Panc1 (cell line): Measurements from ENCODE around the gene TPGS2. TPM values are rescaled to one million over a fixed set of nuclear protein-coding genes. Genes with fewer than 3 reads are reported as not detected.

Experiments
- ATAC-seq: fragments of 200-7000 bp; cut with Tn5 transposase; 2 replicates; pipeline ENCODE4 v1.9.1; 2020; ENCODE audit warnings: mild to moderate bottlenecking, moderate library complexity
- BruUV-seq: library from RNA; stranded (reverse); fragments of 400-500 nt; replicated peaks from 2 replicates; lab custom pipeline; 2021; lab: Mats Ljungman, UMichigan
- CTCF ChIA-PET: fragments of 300-600 bp; sonication (Branson Sonifier 250); formaldehyde crosslinking; loops from one replicate; lab custom pipeline; 2022; ENCODE audit warnings: antibody characterized with exemption; lab: Charles Lee
- POLR2A ChIA-PET: fragments of 300-600 bp; sonication (Branson Sonifier 250); formaldehyde crosslinking; loops from one replicate; lab custom pipeline; 2022; ENCODE audit warnings: antibody characterized with exemption; lab: Charles Lee
- DNase-seq: peaks from one replicate; pipeline ENCODE4 v3.0.0-alpha.2; 2010; ENCODE audit warnings: low read depth, low spot score
- H3K27ac ChIP-seq: 2 replicates; pipeline ENCODE4 v1.5.1; 2011; ENCODE audit warnings: mild to moderate bottlenecking, low read length, inconsistent platforms
- H3K27me3 ChIP-seq: fragments of 200-500 bp; sonication (Bioruptor generic); 2 replicates; pipeline ENCODE4 v1.6.0; 2014; ENCODE audit warnings: low read length, inconsistent platforms; ENCODE audit not compliant: control insufficient read depth, insufficient read depth
- H3K36me3 ChIP-seq: fragments of 200-500 bp; sonication (Bioruptor generic); 2 replicates; pipeline ENCODE4 v1.5.1; 2014; ENCODE audit warnings: inconsistent platforms, mild to moderate bottlenecking, low read length, moderate library complexity; ENCODE audit not compliant: control insufficient read depth, insufficient read depth
- H3K4me1 ChIP-seq: 2 replicates; pipeline ENCODE4 v1.5.1; 2011; ENCODE audit warnings: inconsistent platforms, mild to moderate bottlenecking, low read length, moderate library complexity; ENCODE audit not compliant: control insufficient read depth, insufficient read depth
- H3K4me3 ChIP-seq, 2 experiments: 2 replicates each; pipeline ENCODE4 v1.5.1; 2011 to 2012; ENCODE audit warnings: low read depth in 2 of 2, low read length in 2 of 2, mild to moderate bottlenecking in 2 of 2, inconsistent platforms in 1 of 2, moderate library complexity in 1 of 2
- H3K9me3 ChIP-seq: fragments of 200-500 bp; sonication (Bioruptor generic); 2 replicates; pipeline ENCODE4 v1.5.1; 2014; ENCODE audit warnings: low read depth, mild to moderate bottlenecking, inconsistent platforms, low read length, moderate library complexity; ENCODE audit not compliant: control insufficient read depth, insufficient read depth
- POLR2AphosphoS5 ChIP-seq: IDR thresholded peaks from 2 replicates; pipeline ENCODE4 v1.6.1; 2012; ENCODE audit warnings: mild to moderate bottlenecking, low read depth, low read length, moderate library complexity
- SIN3A ChIP-seq: IDR thresholded peaks from 2 replicates; pipeline ENCODE4 v1.6.1; 2012; ENCODE audit warnings: low read depth, mild to moderate bottlenecking, low read length, moderate library complexity, borderline replicate concordance; ENCODE audit not compliant: insufficient read depth
- TCF7L2 ChIP-seq: IDR thresholded peaks from 2 replicates; pipeline ENCODE4 v1.6.1; 2011; ENCODE audit warnings: mild to moderate bottlenecking, low read depth, low read length, inconsistent platforms
- in situ Hi-C: cut with HindIII; loops from 2 replicates; pipeline ENCODE4 v1.10.0; 2016; ENCODE audit warnings: low sequenced_read_pairs, low pct_unique_long_range_greater_than_20kb
- intact Hi-C: fragments of 100-400 bp; cut with micrococcal nuclease; formaldehyde crosslinking; loops from one replicate; pipeline ENCODE4 v1.10.0; 2022; ENCODE audit not compliant: unreplicated experiment
- total RNA-seq: library from RNA; stranded (reverse); gene quantifications from one replicate; pipeline ENCODE4 v1.2.1, GENCODE V29; 2021; ENCODE audit not compliant: unreplicated experiment
- TF ChIP-seq, protein P1 (sequence below): fragments of 450-650 bp; IDR thresholded peaks from 2 replicates; pipeline ENCODE4 v1.5.1; 2017; ENCODE audit warnings: mild to moderate bottlenecking
- TF ChIP-seq, protein P2 (sequence below), 2 experiments: IDR thresholded peaks; 2 replicates each; pipeline ENCODE4 v1.6.1; 2011 to 2012; ENCODE audit warnings: low read depth in 2 of 2, control low read depth in 1 of 2, low read length in 1 of 2, mild to moderate bottlenecking in 1 of 2, moderate library complexity in 1 of 2; ENCODE audit not compliant: insufficient read depth in 1 of 2

Gene TPGS2
- total RNA-seq, 1 experiment from 2014 or later: 98.7 TPM

DNA sequence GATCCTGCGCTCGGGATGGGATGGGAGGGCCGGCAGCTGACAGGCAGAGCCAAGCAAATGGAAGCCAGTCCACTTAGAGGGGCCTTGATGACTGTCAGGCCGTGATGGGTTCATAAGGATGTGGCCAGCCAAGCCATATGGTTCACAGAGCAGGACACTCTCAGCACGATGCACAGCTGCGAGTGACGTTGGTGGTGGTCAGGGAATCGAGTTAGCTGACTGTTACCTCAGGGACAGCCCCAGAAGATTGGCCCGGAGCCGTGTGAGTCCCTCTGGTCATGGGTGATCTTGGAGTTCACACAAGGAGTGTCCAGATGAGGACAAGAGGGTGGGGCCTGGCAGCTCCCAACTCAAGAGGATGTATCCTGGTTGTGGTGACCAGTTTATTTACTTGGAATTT, 70.2 kb downstream of the TPGS2 start:
- Histone ChIP-seq H3K9me3 (no peaks in the 10 kb centered on the region), H3K36me3 (no peaks in the 10 kb centered on the region), H3K4me3 (no peak overlapping the region), H3K27ac (no peak overlapping the region), H3K27me3 (no peaks in the 10 kb centered on the region), H3K4me1 (no peaks in the 10 kb centered on the region)
- TF ChIP-seq, protein P1, sequence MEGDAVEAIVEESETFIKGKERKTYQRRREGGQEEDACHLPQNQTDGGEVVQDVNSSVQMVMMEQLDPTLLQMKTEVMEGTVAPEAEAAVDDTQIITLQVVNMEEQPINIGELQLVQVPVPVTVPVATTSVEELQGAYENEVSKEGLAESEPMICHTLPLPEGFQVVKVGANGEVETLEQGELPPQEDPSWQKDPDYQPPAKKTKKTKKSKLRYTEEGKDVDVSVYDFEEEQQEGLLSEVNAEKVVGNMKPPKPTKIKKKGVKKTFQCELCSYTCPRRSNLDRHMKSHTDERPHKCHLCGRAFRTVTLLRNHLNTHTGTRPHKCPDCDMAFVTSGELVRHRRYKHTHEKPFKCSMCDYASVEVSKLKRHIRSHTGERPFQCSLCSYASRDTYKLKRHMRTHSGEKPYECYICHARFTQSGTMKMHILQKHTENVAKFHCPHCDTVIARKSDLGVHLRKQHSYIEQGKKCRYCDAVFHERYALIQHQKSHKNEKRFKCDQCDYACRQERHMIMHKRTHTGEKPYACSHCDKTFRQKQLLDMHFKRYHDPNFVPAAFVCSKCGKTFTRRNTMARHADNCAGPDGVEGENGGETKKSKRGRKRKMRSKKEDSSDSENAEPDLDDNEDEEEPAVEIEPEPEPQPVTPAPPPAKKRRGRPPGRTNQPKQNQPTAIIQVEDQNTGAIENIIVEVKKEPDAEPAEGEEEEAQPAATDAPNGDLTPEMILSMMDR: no peak
- TF ChIP-seq SIN3A: no peak
- TF ChIP-seq, protein P2, sequence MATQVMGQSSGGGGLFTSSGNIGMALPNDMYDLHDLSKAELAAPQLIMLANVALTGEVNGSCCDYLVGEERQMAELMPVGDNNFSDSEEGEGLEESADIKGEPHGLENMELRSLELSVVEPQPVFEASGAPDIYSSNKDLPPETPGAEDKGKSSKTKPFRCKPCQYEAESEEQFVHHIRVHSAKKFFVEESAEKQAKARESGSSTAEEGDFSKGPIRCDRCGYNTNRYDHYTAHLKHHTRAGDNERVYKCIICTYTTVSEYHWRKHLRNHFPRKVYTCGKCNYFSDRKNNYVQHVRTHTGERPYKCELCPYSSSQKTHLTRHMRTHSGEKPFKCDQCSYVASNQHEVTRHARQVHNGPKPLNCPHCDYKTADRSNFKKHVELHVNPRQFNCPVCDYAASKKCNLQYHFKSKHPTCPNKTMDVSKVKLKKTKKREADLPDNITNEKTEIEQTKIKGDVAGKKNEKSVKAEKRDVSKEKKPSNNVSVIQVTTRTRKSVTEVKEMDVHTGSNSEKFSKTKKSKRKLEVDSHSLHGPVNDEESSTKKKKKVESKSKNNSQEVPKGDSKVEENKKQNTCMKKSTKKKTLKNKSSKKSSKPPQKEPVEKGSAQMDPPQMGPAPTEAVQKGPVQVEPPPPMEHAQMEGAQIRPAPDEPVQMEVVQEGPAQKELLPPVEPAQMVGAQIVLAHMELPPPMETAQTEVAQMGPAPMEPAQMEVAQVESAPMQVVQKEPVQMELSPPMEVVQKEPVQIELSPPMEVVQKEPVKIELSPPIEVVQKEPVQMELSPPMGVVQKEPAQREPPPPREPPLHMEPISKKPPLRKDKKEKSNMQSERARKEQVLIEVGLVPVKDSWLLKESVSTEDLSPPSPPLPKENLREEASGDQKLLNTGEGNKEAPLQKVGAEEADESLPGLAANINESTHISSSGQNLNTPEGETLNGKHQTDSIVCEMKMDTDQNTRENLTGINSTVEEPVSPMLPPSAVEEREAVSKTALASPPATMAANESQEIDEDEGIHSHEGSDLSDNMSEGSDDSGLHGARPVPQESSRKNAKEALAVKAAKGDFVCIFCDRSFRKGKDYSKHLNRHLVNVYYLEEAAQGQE (IDR thresholded peaks at IDR 0.05; ENCODE audit: insufficient read depth in 1 of 2, low read depth in 2 of 2, low read length in 1 of 2): no peak
- no peak for TF ChIP-seq POLR2AphosphoS5
- TF ChIP-seq TCF7L2: no peak
- POLR2A ChIA-PET: no interaction called here
- in situ Hi-C loops (no loop called here), intact Hi-C loops (no loop called here)
- DNase-seq (no peak), ATAC-seq (no peak)
- CTCF ChIA-PET: no interaction called here
- BruUV-seq: no TSS peak

DNA sequence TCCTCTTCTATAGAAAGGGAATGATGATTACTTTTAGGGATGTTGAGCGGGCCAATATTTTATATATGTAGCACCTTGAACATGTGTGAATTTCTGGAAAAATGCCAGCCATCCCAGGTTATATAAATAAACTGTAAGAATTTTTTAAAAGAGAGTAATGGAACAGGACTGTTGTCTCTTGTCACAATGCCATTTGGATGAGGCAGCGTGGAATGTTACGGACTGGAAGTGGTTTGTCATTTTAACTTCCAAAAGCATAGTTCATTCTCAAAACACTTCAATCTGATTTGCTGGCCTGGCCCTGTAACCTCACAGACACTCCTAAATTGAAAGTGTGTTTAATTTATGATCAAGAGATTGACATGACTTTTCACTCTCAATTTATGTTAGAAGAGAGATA, 70.8 kb downstream of the TPGS2 start:
- CTCF ChIA-PET: no interaction called here
- POLR2A ChIA-PET: no interaction called here
- TF ChIP-seq, protein P1: no peak
- no peak for TF ChIP-seq POLR2AphosphoS5
- no peaks in the 10 kb centered on the region for H3K4me1 ChIP-seq
- in situ Hi-C loops (no loop called here), intact Hi-C loops (loop anchor here (2.0 kb wide), 1 partner anchor 69 kb away; no protein-coding TSS in a partner anchor)
- no peak overlapping the region for H3K4me3 ChIP-seq
- BruUV-seq: no TSS peak
- H3K36me3 ChIP-seq: no peaks in the 10 kb centered on the region
- ATAC-seq (no peak), DNase-seq (no peak)
- H3K9me3 ChIP-seq: no peaks in the 10 kb centered on the region
- no peaks in the 10 kb centered on the region for H3K27me3 ChIP-seq
- no peak overlapping the region for H3K27ac ChIP-seq
